GM23248 (cell line): Measurements from ENCODE around the gene MYH7. TPM values are rescaled to one million over a fixed set of nuclear protein-coding genes. Genes with fewer than 3 reads are reported as not detected.
A peak's percentile ranks its signal among the peaks of the same experiment; 100 is the strongest.
"Not testable (repeated sequence)": the region's sequence is repeated elsewhere in the genome, so short reads cannot be mapped to it uniquely, and the experiment has no call there.

Experiments used
- DNase-seq: peaks from one replicate; pipeline ENCODE4 v3.0.0-alpha.2; 2015
- H2AFZ ChIP-seq: fragments of 200-600 bp; sonication (generic); 2 replicates; pipeline ENCODE4 v1.6.1; 2016; ENCODE audit warnings: antibody characterized with exemption
- H3F3A ChIP-seq: fragments of 200-600 bp; sonication (generic); 2 replicates; pipeline ENCODE4 v1.6.1; 2016; ENCODE audit warnings: mild to moderate bottlenecking, antibody characterized with exemption, mixed run types; ENCODE audit not compliant: insufficient read depth
- H3K27ac ChIP-seq: fragments of 200-600 bp; sonication (generic); 2 replicates; pipeline ENCODE4 v1.5.1; 2016; ENCODE audit warnings: mild to moderate bottlenecking
- H3K27me3 ChIP-seq: fragments of 200-600 bp; sonication (generic); replicated peaks from 2 replicates; pipeline ENCODE4 v1.6.1; 2016; ENCODE audit warnings: mild to moderate bottlenecking; ENCODE audit not compliant: insufficient read depth
- H3K36me3 ChIP-seq: fragments of 200-600 bp; sonication (generic); 2 replicates; pipeline ENCODE4 v1.6.1; 2016; ENCODE audit warnings: low read depth, mild to moderate bottlenecking
- H3K4me1 ChIP-seq: fragments of 200-600 bp; sonication (generic); 2 replicates; pipeline ENCODE4 v1.6.1; 2016; ENCODE audit warnings: mild to moderate bottlenecking; ENCODE audit not compliant: insufficient read depth
- H3K4me2 ChIP-seq: fragments of 200-600 bp; sonication (generic); one replicate; pipeline ENCODE4 v1.6.1; 2016; ENCODE audit warnings: mild to moderate bottlenecking; ENCODE audit not compliant: unreplicated experiment
- H3K4me3 ChIP-seq: fragments of 200-600 bp; sonication (generic); 2 replicates; pipeline ENCODE4 v1.5.1; 2016; ENCODE audit warnings: mild to moderate bottlenecking
- H3K79me2 ChIP-seq: fragments of 200-600 bp; sonication (generic); 2 replicates; pipeline ENCODE4 v1.6.1; 2016; ENCODE audit warnings: mild to moderate bottlenecking; ENCODE audit not compliant: insufficient read depth
- H3K9ac ChIP-seq: fragments of 200-600 bp; sonication (generic); 2 replicates; pipeline ENCODE4 v1.6.1; 2016; ENCODE audit warnings: mild to moderate bottlenecking
- H3K9me2 ChIP-seq: fragments of 200-600 bp; sonication (generic); 2 replicates; pipeline ENCODE4 v1.6.1; 2016; ENCODE audit warnings: mixed run types, mild to moderate bottlenecking, moderate library complexity; ENCODE audit not compliant: insufficient read depth
- H3K9me3 ChIP-seq: fragments of 200-600 bp; sonication (generic); one replicate; pipeline ENCODE4 v1.6.1; 2017; ENCODE audit warnings: low read depth
- H4K20me1 ChIP-seq: fragments of 200-600 bp; sonication (generic); 2 replicates; pipeline ENCODE4 v1.6.0; 2016; ENCODE audit not compliant: insufficient read depth
- EZH2 ChIP-seq: fragments of 200-600 bp; sonication (generic); IDR thresholded peaks from 2 replicates; pipeline ENCODE4 v1.6.1; 2018; ENCODE audit warnings: antibody characterized with exemption, mild to moderate bottlenecking; ENCODE audit not compliant: insufficient read depth, poor library complexity, severe bottlenecking
- EZH2phosphoT487 ChIP-seq: fragments of 200-600 bp; sonication (generic); IDR thresholded peaks from 2 replicates; pipeline ENCODE4 v1.6.1; 2018; ENCODE audit warnings: antibody characterized with exemption, moderate library complexity, mild to moderate bottlenecking, low read depth; ENCODE audit not compliant: insufficient read depth
- WGBS, 2 experiments: methylation state at CpG; one replicate each; pipeline ENCODE4 v1.1.6; 2015 to 2017; ENCODE audit warnings: low lambda C conversion rate in 2 of 2, low coverage in 1 of 2; ENCODE audit errors: missing lambda C conversion rate in 2 of 2; 5-methylcytosine and 5-hydroxymethylcytosine counted together
- in situ Hi-C: fragments of 300-500 bp; cut with MboI; formaldehyde crosslinking; loops from 2 replicates; pipeline ENCODE4 v1.15.0; 2020
- polyA plus RNA-seq: library from polyadenylated mRNA; unstranded; fragments of >200 nt; fragmentation: Nextera tagmentation; extraction: Ambion mirVana; gene quantifications from 2 replicates; pipeline ENCODE4 v1.2.1, GENCODE V29; 2016
- total RNA-seq: library from RNA; depleted of rRNA; stranded (reverse); fragments of >200 nt; shearing (Covaris generic); gene quantifications from 2 replicates; pipeline ENCODE4 v1.2.3, GENCODE V29; 2014

The MYH7 gene
- total and polyA plus RNA-seq, 2 experiments from 2014 or later: not detected

- Histone ChIP-seq H3K4me2 (no peak overlapping the region), H3K27ac (no peak overlapping the region), H3K4me1 (no peaks in the 10 kb centered on the region), H3K4me3 (no peak overlapping the region), H4K20me1 (no peaks in the 10 kb centered on the region), H3K9me2 (no peaks in the 10 kb centered on the region), H3K27me3 (peaks cover 13% of the 10 kb centered on the region), H3K9me3 (no peaks in the 10 kb centered on the region), H3K9ac (no peak overlapping the region), H2AFZ (no peak overlapping the region), H3F3A (no peaks in the 10 kb centered on the region), H3K36me3 (no peaks in the 10 kb centered on the region), H3K79me2 (no peaks in the 10 kb centered on the region)
- 18 to 27% methylated on average over 24 to 25 of the region's 25 CpGs for WGBS, 2 experiments
- in situ Hi-C loops: no loop called here
- TF ChIP-seq EZH2 (no peak), EZH2phosphoT487 (no peak)
- peak; percentile 13 for DNase-seq
These were observed 32.9 kb downstream of the MYH7 start for GRCh38 chr14:23402296-23403138.

DNA sequence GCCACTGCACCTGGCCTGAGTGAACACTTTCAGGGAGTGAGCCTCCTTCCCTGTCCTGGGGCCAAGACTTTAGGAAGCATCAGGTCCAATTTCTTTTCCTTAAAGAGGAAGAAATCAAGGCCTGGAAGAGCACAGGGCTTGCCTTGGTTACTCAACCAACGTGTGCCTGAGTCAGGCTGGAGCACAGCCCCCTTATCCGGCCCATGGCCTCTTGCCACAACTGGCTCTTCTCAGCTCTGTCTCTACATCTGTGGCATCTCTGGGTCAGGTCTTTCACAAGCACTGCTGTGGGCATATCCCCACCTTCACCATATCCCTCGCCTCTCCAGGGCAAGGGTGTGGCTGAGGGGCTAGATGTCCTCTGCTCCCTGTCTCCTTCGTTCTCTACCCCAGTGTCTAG is 34.2 kb downstream of the MYH7 start:
- no peak for DNase-seq
- Histone ChIP-seq H3K9me3 (no peaks in the 10 kb centered on the region), H3K4me3 (no peak overlapping the region), H3K36me3 (no peaks in the 10 kb centered on the region), H3K79me2 (no peaks in the 10 kb centered on the region), H3F3A (no peaks in the 10 kb centered on the region), H3K9me2 (no peaks in the 10 kb centered on the region), H3K27me3 (peaks cover 13% of the 10 kb centered on the region), H3K9ac (no peak overlapping the region), H3K27ac (no peak overlapping the region), H2AFZ (no peak overlapping the region), H3K4me1 (no peaks in the 10 kb centered on the region), H4K20me1 (no peaks in the 10 kb centered on the region), H3K4me2 (no peak overlapping the region)
- TF ChIP-seq EZH2 (no peak), EZH2phosphoT487 (no peak)
- in situ Hi-C loops: no loop called here
- 40 to 44% methylated on average over 4 of the region's 4 CpGs for WGBS, 2 experiments

GRCh38 chr14:23400496-23401149 is 34.8 kb downstream of the MYH7 start:
- H3K79me2 ChIP-seq, in situ Hi-C loops, H3K9ac ChIP-seq, H4K20me1 ChIP-seq, H2AFZ ChIP-seq, H3K36me3 ChIP-seq, H3K9me2 ChIP-seq, H3K4me3 ChIP-seq, H3F3A ChIP-seq, H3K9me3 ChIP-seq, H3K27ac ChIP-seq, DNase-seq, H3K4me1 ChIP-seq, H3K4me2 ChIP-seq: not testable (repeated sequence)
- peaks cover 16% of the 10 kb centered on the region; the same call in 1 of the 2 replicates for H3K27me3 ChIP-seq
- 55 to 57% methylated on average over 15 to 16 of the region's 16 CpGs for WGBS, 2 experiments

- H3K79me2 ChIP-seq: no peaks in the 10 kb centered on the region
- no peak overlapping the region for H3K27ac ChIP-seq
- in situ Hi-C loops: no loop called here
These were observed 35.9 kb downstream of the MYH7 start for GRCh38 chr14:23399591-23399990.

More at GRCh38 chr14:23399591-23399990, 35.9 kb downstream of the MYH7 start:
- no peak for DNase-seq
- Histone ChIP-seq H3K4me3 (no peak overlapping the region), H3K4me2 (no peak overlapping the region), H3K9ac (no peak overlapping the region), H3K27me3 (peaks cover 16% of the 10 kb centered on the region; the same call in 1 of the 2 replicates), H3K4me1 (no peaks in the 10 kb centered on the region), H3F3A (no peaks in the 10 kb centered on the region), H3K9me3 (no peaks in the 10 kb centered on the region), H3K36me3 (no peaks in the 10 kb centered on the region), H2AFZ (no peak overlapping the region), H3K9me2 (no peaks in the 10 kb centered on the region), H4K20me1 (no peaks in the 10 kb centered on the region)
- TF ChIP-seq EZH2 (no peak), EZH2phosphoT487 (no peak)
- WGBS, 2 experiments: 38 to 42% methylated on average over 6 of the region's 6 CpGs
